HepG2 (cell line): ENCODE data around the gene MYEOV. TPM values are rescaled to one million over a fixed set of nuclear protein-coding genes. Genes with fewer than 3 reads are reported as not detected.

Source experiments
- FOXA1 ChIP-seq, 2 experiments: fragments of 450-650 bp in 1 of 2; sonication (generic) in 1 of 2; formaldehyde crosslinking in 1 of 2; IDR thresholded peaks; 2 replicates each; pipeline versions ENCODE4 v1.4.0 to v1.6.1; 2016 to 2020; ENCODE audit warnings: missing genetic modification reagents in 1 of 2
- KAT8 ChIP-seq: IDR thresholded peaks from 2 replicates; pipeline ENCODE4 v1.6.1; 2016; ENCODE audit warnings: missing genetic modification reagents, missing compliant biosample characterization
- MED13 ChIP-seq: sonication (generic); formaldehyde crosslinking; IDR thresholded peaks from 2 replicates; pipeline ENCODE4 v1.5.0; 2020; ENCODE audit warnings: missing genetic modification reagents
- MTF1 ChIP-seq: sonication (generic); formaldehyde crosslinking; IDR thresholded peaks from 2 replicates; pipeline ENCODE4 v1.5.0; 2020; ENCODE audit warnings: missing genetic modification reagents
- MYNN ChIP-seq: sonication (generic); formaldehyde crosslinking; IDR thresholded peaks from 2 replicates; pipeline ENCODE4 v1.4.0; 2020; ENCODE audit warnings: mild to moderate bottlenecking, low read depth, missing genetic modification reagents
- MZF1 ChIP-seq: sonication (generic); formaldehyde crosslinking; IDR thresholded peaks from 2 replicates; pipeline ENCODE4 v1.8.1; 2023; ENCODE audit warnings: mild to moderate bottlenecking, missing genetic modification reagents, borderline replicate concordance
- POLR2A ChIP-seq, 2 experiments: IDR thresholded peaks; 2 replicates each; pipeline ENCODE4 v1.6.1; 2011; ENCODE audit warnings: low read depth in 2 of 2, low read length in 2 of 2, mild to moderate bottlenecking in 1 of 2, moderate library complexity in 1 of 2; ENCODE audit not compliant: insufficient read depth in 1 of 2
- PRPF4 ChIP-seq: fragments of 200-400 bp; formaldehyde crosslinking; IDR thresholded peaks from 2 replicates; pipeline ENCODE4 v1.6.1; 2016; ENCODE audit warnings: low read length, low read depth; ENCODE audit not compliant: poor library complexity, severe bottlenecking
- SALL1 ChIP-seq: sonication (generic); formaldehyde crosslinking; IDR thresholded peaks from 2 replicates; pipeline ENCODE4 v1.8.0; 2022; ENCODE audit warnings: mild to moderate bottlenecking, missing genetic modification reagents
- SAP130 ChIP-seq: IDR thresholded peaks from 2 replicates; pipeline ENCODE4 v1.6.1; 2016; ENCODE audit warnings: low read depth
- U2AF1 ChIP-seq: fragments of 200-400 bp; formaldehyde crosslinking; optimal IDR thresholded peaks from 2 replicates; pipeline ENCODE3; 2017; ENCODE audit warnings: mild to moderate bottlenecking, low read depth, low read length
- ZBTB20 ChIP-seq: sonication (generic); formaldehyde crosslinking; IDR thresholded peaks from 2 replicates; pipeline ENCODE4 v1.8.1; 2023; ENCODE audit warnings: missing genetic modification reagents, low read depth, mild to moderate bottlenecking, borderline replicate concordance
- ZBTB8A ChIP-seq: sonication (generic); formaldehyde crosslinking; IDR thresholded peaks from 2 replicates; pipeline ENCODE4 v1.4.0; 2020; ENCODE audit warnings: mild to moderate bottlenecking, low read depth, missing genetic modification reagents, borderline replicate concordance
- ZNF205 ChIP-seq: IDR thresholded peaks from 2 replicates; pipeline ENCODE4 v1.6.1; 2018; ENCODE audit warnings: missing biosample characterization, missing genetic modification reagents
- ZNF264 ChIP-seq: sonication (generic); formaldehyde crosslinking; IDR thresholded peaks from 2 replicates; pipeline ENCODE4 v1.4.0; 2020; ENCODE audit warnings: missing genetic modification reagents
- ZNF577 ChIP-seq: sonication (generic); formaldehyde crosslinking; IDR thresholded peaks from 2 replicates; pipeline ENCODE4 v1.4.0; 2020; ENCODE audit warnings: mild to moderate bottlenecking, low read depth, missing genetic modification reagents, borderline replicate concordance
- ZNF773 ChIP-seq: sonication (generic); formaldehyde crosslinking; IDR thresholded peaks from 2 replicates; pipeline ENCODE4 v1.4.0; 2020; ENCODE audit warnings: missing genetic modification reagents, borderline replicate concordance
- ZNF775 ChIP-seq: sonication (generic); formaldehyde crosslinking; IDR thresholded peaks from 2 replicates; pipeline ENCODE4 v1.4.0; 2020; ENCODE audit warnings: missing genetic modification reagents, mild to moderate bottlenecking, moderate library complexity, borderline replicate concordance
- ZSCAN31 ChIP-seq: sonication (generic); formaldehyde crosslinking; IDR thresholded peaks from 2 replicates; pipeline ENCODE4 v1.5.0; 2020; ENCODE audit warnings: low read depth, mild to moderate bottlenecking, missing genetic modification reagents
- polyA plus RNA-seq, 8 experiments: library from polyadenylated mRNA; depleted of rRNA in 3 of 8; stranded (reverse) in 7 of 8; unstranded in 1 of 8; fragments of >200 nt; fragmentation: Illumina TruSeq in 4 of 8; extraction: Trizol in 4 of 8; gene quantifications; 2 replicates each; pipeline versions ENCODE4 v1.2.1 to v1.2.3, GENCODE V29; 2011 to 2016; ENCODE audit warnings: low read depth in 4 of 8, missing spikeins in 1 of 8, mixed read lengths in 1 of 8; ENCODE audit not compliant: insufficient read depth in 1 of 8
- total RNA-seq, 5 experiments: library from RNA; depleted of rRNA; stranded (reverse); fragments of >200 nt; fragmentation: Illumina TruSeq; extraction: Trizol; gene quantifications; 2 replicates each; pipeline ENCODE4 v1.2.3, GENCODE V29; 2016; ENCODE audit warnings: low read depth in 1 of 5
- TF ChIP-seq, protein P1 (sequence below): sonication (generic); formaldehyde crosslinking; IDR thresholded peaks from 2 replicates; pipeline ENCODE4 v1.8.1; 2023; ENCODE audit warnings: mild to moderate bottlenecking, missing genetic modification reagents
- TF ChIP-seq, protein P2 (sequence below): IDR thresholded peaks from 2 replicates; pipeline ENCODE4 v1.6.1; 2016
- TF ChIP-seq, protein P3 (sequence below): sonication (generic); formaldehyde crosslinking; conservative IDR thresholded peaks from 2 replicates; pipeline ENCODE4 v1.5.0; 2020; ENCODE audit warnings: missing genetic modification reagents

The MYEOV gene
- total and polyA plus RNA-seq, 2 of the 13 experiments (the other 11 are each of a cell fraction or from before 2014, with no cell fraction given): 0.33 to 1.8 TPM

GRCh38 chr11:69296890-69297786 lies 3.2 kb downstream of the MYEOV start (continued):
- TF ChIP-seq, protein P1, sequence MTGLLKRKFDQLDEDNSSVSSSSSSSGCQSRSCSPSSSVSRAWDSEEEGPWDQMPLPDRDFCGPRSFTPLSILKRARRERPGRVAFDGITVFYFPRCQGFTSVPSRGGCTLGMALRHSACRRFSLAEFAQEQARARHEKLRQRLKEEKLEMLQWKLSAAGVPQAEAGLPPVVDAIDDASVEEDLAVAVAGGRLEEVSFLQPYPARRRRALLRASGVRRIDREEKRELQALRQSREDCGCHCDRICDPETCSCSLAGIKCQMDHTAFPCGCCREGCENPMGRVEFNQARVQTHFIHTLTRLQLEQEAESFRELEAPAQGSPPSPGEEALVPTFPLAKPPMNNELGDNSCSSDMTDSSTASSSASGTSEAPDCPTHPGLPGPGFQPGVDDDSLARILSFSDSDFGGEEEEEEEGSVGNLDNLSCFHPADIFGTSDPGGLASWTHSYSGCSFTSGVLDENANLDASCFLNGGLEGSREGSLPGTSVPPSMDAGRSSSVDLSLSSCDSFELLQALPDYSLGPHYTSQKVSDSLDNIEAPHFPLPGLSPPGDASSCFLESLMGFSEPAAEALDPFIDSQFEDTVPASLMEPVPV (CRISPR knock-in tag): 0 out of 2 replicates have a peak, but pooled peaks have one; percentile 17
- TF ChIP-seq MYNN (CRISPR knock-in tag) (no peak), U2AF1 (no peak), MED13 (CRISPR knock-in tag) (no peak), ZNF205 (CRISPR knock-in tag) (no peak), PRPF4 (no peak), ZBTB8A (CRISPR knock-in tag) (no peak), KAT8 (CRISPR knock-in tag) (0 out of 2 replicates have a peak, but pooled peaks have one; percentile 15), ZNF773 (CRISPR knock-in tag) (no peak), ZNF577 (CRISPR knock-in tag) (no peak), SAP130 (CRISPR knock-in tag) (peak; percentile 76), FOXA1 (IDR thresholded peaks at IDR 0.05) (no peak), FOXA1 (CRISPR knock-in tag; IDR thresholded peaks at IDR 0.05) (no peak), ZSCAN31 (CRISPR knock-in tag) (no peak), ZNF264 (no peak), ZBTB20 (CRISPR knock-in tag) (no peak), POLR2A (IDR thresholded peaks at IDR 0.05; ENCODE audit: insufficient read depth in 1 of 2, low read depth in 2 of 2, low read length in 2 of 2) (no peak), MZF1 (no peak), ZNF775 (no peak), SALL1 (CRISPR knock-in tag) (0 out of 2 replicates have a peak, but pooled peaks have one; percentile 28), MTF1 (no peak)
- TF ChIP-seq, protein P2, sequence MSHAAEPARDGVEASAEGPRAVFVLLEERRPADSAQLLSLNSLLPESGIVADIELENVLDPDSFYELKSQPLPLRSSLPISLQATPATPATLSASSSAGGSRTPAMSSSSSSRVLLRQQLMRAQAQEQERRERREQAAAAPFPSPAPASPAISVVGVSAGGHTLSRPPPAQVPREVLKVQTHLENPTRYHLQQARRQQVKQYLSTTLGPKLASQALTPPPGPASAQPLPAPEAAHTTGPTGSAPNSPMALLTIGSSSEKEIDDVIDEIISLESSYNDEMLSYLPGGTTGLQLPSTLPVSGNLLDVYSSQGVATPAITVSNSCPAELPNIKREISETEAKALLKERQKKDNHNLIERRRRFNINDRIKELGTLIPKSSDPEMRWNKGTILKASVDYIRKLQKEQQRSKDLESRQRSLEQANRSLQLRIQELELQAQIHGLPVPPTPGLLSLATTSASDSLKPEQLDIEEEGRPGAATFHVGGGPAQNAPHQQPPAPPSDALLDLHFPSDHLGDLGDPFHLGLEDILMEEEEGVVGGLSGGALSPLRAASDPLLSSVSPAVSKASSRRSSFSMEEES (CRISPR knock-in tag): peak; percentile 23; the same call in 1 of the 2 replicates
- TF ChIP-seq, protein P3, sequence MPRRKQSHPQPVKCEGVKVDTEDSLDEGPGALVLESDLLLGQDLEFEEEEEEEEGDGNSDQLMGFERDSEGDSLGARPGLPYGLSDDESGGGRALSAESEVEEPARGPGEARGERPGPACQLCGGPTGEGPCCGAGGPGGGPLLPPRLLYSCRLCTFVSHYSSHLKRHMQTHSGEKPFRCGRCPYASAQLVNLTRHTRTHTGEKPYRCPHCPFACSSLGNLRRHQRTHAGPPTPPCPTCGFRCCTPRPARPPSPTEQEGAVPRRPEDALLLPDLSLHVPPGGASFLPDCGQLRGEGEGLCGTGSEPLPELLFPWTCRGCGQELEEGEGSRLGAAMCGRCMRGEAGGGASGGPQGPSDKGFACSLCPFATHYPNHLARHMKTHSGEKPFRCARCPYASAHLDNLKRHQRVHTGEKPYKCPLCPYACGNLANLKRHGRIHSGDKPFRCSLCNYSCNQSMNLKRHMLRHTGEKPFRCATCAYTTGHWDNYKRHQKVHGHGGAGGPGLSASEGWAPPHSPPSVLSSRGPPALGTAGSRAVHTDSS (CRISPR knock-in tag): no peak
